ENCODE results near the gene UBE2Q2.

GRCh38 chr15:75844629-75845335 lies 1.5 kb downstream of the UBE2Q2 start:
- TF ChIP-seq CTCF (IDR thresholded peaks at IDR 0.05; ENCODE audit: low read length) (no peak), EZH2 (IDR thresholded peaks at IDR 0.05; ENCODE audit: borderline replicate concordance, low read length) (no peak)
